Uterus (tissue), 2 donors: ENCODE results near the gene JPH4.

ENCODE experiments used
- POLR2A ChIP-seq, 2 donors: fragments of 450-650 bp; IDR thresholded peaks; one replicate each; pipeline ENCODE4 v1.6.1; 2016; ENCODE audit warnings: antibody characterized with exemption in 2 of 2, mild to moderate bottlenecking in 1 of 2, moderate library complexity in 1 of 2
- TF ChIP-seq, protein P1 (sequence below), 4 experiments: fragments of 200-600 bp in 2 of 4; fragments of 450-650 bp in 2 of 4; sonication (generic) in 2 of 4; IDR thresholded peaks; one replicate each; pipeline ENCODE4 v1.5.1; 2016 to 2019; ENCODE audit warnings: antibody characterized with exemption in 4 of 4, mild to moderate bottlenecking in 2 of 4, moderate library complexity in 1 of 4

GRCh38 chr14:23543403-23543802 lies 35.2 kb downstream of the JPH4 start:
- TF ChIP-seq, protein P1, sequence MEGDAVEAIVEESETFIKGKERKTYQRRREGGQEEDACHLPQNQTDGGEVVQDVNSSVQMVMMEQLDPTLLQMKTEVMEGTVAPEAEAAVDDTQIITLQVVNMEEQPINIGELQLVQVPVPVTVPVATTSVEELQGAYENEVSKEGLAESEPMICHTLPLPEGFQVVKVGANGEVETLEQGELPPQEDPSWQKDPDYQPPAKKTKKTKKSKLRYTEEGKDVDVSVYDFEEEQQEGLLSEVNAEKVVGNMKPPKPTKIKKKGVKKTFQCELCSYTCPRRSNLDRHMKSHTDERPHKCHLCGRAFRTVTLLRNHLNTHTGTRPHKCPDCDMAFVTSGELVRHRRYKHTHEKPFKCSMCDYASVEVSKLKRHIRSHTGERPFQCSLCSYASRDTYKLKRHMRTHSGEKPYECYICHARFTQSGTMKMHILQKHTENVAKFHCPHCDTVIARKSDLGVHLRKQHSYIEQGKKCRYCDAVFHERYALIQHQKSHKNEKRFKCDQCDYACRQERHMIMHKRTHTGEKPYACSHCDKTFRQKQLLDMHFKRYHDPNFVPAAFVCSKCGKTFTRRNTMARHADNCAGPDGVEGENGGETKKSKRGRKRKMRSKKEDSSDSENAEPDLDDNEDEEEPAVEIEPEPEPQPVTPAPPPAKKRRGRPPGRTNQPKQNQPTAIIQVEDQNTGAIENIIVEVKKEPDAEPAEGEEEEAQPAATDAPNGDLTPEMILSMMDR (IDR thresholded peaks at IDR 0.05) = no peak
- no peak for TF ChIP-seq POLR2A (IDR thresholded peaks at IDR 0.05)
